NCI-H345 treated with DMSO at 0.1 percent for 48 hours (cell line): Measurements from ENCODE around the gene DNAJC19.

Experiments used
- DNase-seq: peaks from one replicate; lab custom pipeline; 2025; ENCODE audit not compliant: unreplicated experiment; lab: John Stamatoyannopoulos, UW

Gene DNAJC19

GRCh38 chr3:180961552-180961951 is 28.0 kb downstream of the DNAJC19 start:
- no peak for DNase-seq

- DNase-seq, result no peak
Measured at GRCh38 chr3:180961087-180961486, 28.4 kb downstream of the DNAJC19 start.

GRCh38 chr3:180959691-180960090 is 29.8 kb downstream of the DNAJC19 start:
- DNase-seq, result no peak

- DNase-seq, result no peak
Measured at GRCh38 chr3:180947761-180948390, 41.7 kb downstream of the DNAJC19 start.

GRCh38 chr3:180940826-180941225 is 48.7 kb downstream of the DNAJC19 start:
- no peak for DNase-seq

GRCh38 chr3:180934638-180935037 is 54.9 kb downstream of the DNAJC19 start:
- DNase-seq, result no peak
